H9 (cell line): ENCODE measurements around the gene TET2. TPM values are rescaled to one million over a fixed set of nuclear protein-coding genes. Genes with fewer than 3 reads are reported as not detected.

Experiments
- DNase-seq: peaks from one replicate; pipeline ENCODE4 v3.0.0-alpha.2; 2017
- H2AFZ ChIP-seq: one replicate; pipeline ENCODE4 v1.6.1; 2013; ENCODE audit warnings: mild to moderate bottlenecking, low read length, control low read depth, moderate library complexity
- H2AK5ac ChIP-seq: 2 replicates; pipeline ENCODE4 v1.6.1; 2013; ENCODE audit warnings: low read length, control low read depth, mixed read lengths; ENCODE audit not compliant: insufficient read length
- H2BK120ac ChIP-seq: one replicate; pipeline ENCODE4 v1.6.1; 2013; ENCODE audit warnings: low read depth, mild to moderate bottlenecking, low read length, control low read depth, inconsistent platforms; ENCODE audit not compliant: poor library complexity, severe bottlenecking
- H2BK12ac ChIP-seq: 2 replicates; pipeline ENCODE4 v1.6.1; 2013; ENCODE audit warnings: low read length, control low read depth, mixed read lengths, low read depth; ENCODE audit not compliant: insufficient read length
- H2BK15ac ChIP-seq: 2 replicates; pipeline ENCODE4 v1.6.1; 2013; ENCODE audit warnings: low read depth, low read length, control low read depth
- H2BK20ac ChIP-seq: one replicate; pipeline ENCODE4 v1.6.1; 2013; ENCODE audit warnings: low read depth, mild to moderate bottlenecking, low read length, control low read depth, inconsistent platforms; ENCODE audit not compliant: poor library complexity, severe bottlenecking
- H2BK5ac ChIP-seq: 2 replicates; pipeline ENCODE4 v1.6.1; 2013; ENCODE audit warnings: low read length, control low read depth, mixed read lengths; ENCODE audit not compliant: insufficient read length
- H3K14ac ChIP-seq: 2 replicates; pipeline ENCODE4 v1.6.1; 2013; ENCODE audit warnings: low read length, control low read depth; ENCODE audit not compliant: insufficient read depth
- H3K18ac ChIP-seq: 2 replicates; pipeline ENCODE4 v1.6.1; 2013; ENCODE audit warnings: low read depth, mild to moderate bottlenecking, mixed read lengths, low read length, control low read depth; ENCODE audit not compliant: insufficient read length
- H3K23ac ChIP-seq: 2 replicates; pipeline ENCODE4 v1.6.1; 2013; ENCODE audit warnings: low read length, control low read depth, mixed read lengths, low read depth; ENCODE audit not compliant: insufficient read length
- H3K23me2 ChIP-seq: 2 replicates; pipeline ENCODE4 v1.6.1; 2013; ENCODE audit warnings: low read depth, mild to moderate bottlenecking, mixed read lengths, low read length, control low read depth; ENCODE audit not compliant: insufficient read length, poor library complexity, severe bottlenecking
- H3K27ac ChIP-seq: 2 replicates; pipeline ENCODE4 v1.5.1; 2013; ENCODE audit warnings: low read length, control low read depth, mixed read lengths, low read depth; ENCODE audit not compliant: insufficient read length
- H3K27me3 ChIP-seq: 2 replicates; pipeline ENCODE4 v1.6.1; 2013; ENCODE audit warnings: low read length, control low read depth, inconsistent platforms; ENCODE audit not compliant: insufficient read depth
- H3K4ac ChIP-seq: 2 replicates; pipeline ENCODE4 v1.6.1; 2013; ENCODE audit warnings: low read depth, mild to moderate bottlenecking, control low read depth, inconsistent platforms, low read length, moderate library complexity
- H3K4me1 ChIP-seq: 2 replicates; pipeline ENCODE4 v1.6.1; 2013; ENCODE audit warnings: low read length, control low read depth, inconsistent platforms; ENCODE audit not compliant: insufficient read depth
- H3K4me2 ChIP-seq: 2 replicates; pipeline ENCODE4 v1.6.1; 2013; ENCODE audit warnings: low read length, control low read depth, mixed read lengths; ENCODE audit not compliant: insufficient read length, insufficient read depth
- H3K56ac ChIP-seq: 2 replicates; pipeline ENCODE4 v1.6.1; 2013; ENCODE audit warnings: low read depth, mild to moderate bottlenecking, mixed read lengths, low read length, control low read depth; ENCODE audit not compliant: insufficient read length
- H3K79me1 ChIP-seq: 2 replicates; pipeline ENCODE4 v1.6.1; 2013; ENCODE audit warnings: low read depth, mild to moderate bottlenecking, moderate library complexity, low read length, control low read depth, inconsistent platforms; ENCODE audit not compliant: insufficient read depth, poor library complexity, severe bottlenecking
- H3K79me2 ChIP-seq: 2 replicates; pipeline ENCODE4 v1.6.1; 2013; ENCODE audit warnings: low read length, control low read depth, inconsistent platforms; ENCODE audit not compliant: insufficient read depth
- H3K9ac ChIP-seq: 2 replicates; pipeline ENCODE4 v1.6.1; 2013; ENCODE audit warnings: low read length, control low read depth, mixed read lengths; ENCODE audit not compliant: insufficient read length; ENCODE audit errors: extremely low read depth
- H3K9me3 ChIP-seq: one replicate; pipeline ENCODE4 v1.6.1; 2013; ENCODE audit warnings: low read depth, low read length, inconsistent platforms; ENCODE audit not compliant: control insufficient read depth
- H3T11ph ChIP-seq: one replicate; pipeline ENCODE4 v1.6.1; 2013; ENCODE audit warnings: mild to moderate bottlenecking, low read length, control low read depth, inconsistent platforms
- H4K20me1 ChIP-seq: one replicate; pipeline ENCODE4 v1.6.1; 2013; ENCODE audit not compliant: control insufficient read depth, insufficient read length, insufficient read depth
- H4K5ac ChIP-seq: 2 replicates; pipeline ENCODE4 v1.6.1; 2013; ENCODE audit warnings: low read depth, mild to moderate bottlenecking, mixed read lengths, low read length, control low read depth; ENCODE audit not compliant: insufficient read length
- H4K8ac ChIP-seq: replicated peaks from 2 replicates; pipeline ENCODE4 v1.6.1; 2013; ENCODE audit warnings: low read length, control low read depth, mixed read lengths, low read depth; ENCODE audit not compliant: insufficient read length
- H4K91ac ChIP-seq: 2 replicates; pipeline ENCODE4 v1.6.1; 2013; ENCODE audit warnings: low read depth, mild to moderate bottlenecking, moderate library complexity, mixed read lengths, low read length, control low read depth; ENCODE audit not compliant: insufficient read length
- H3K27ac Mint-ChIP-seq, 3 experiments: 2 replicates in 2 of 3; 3 replicates in 1 of 3; pipeline ENCODE4 v1.8.0; 2020 to 2021; ENCODE audit warnings: mixed read lengths in 3 of 3, mild to moderate bottlenecking in 1 of 3, moderate library complexity in 1 of 3
- H3K27me3 Mint-ChIP-seq: 2 replicates; pipeline ENCODE4 v1.8.0; 2021; ENCODE audit warnings: low read depth, mild to moderate bottlenecking, moderate library complexity, mixed read lengths
- H3K36me3 Mint-ChIP-seq, 3 experiments: 2 replicates in 2 of 3; 3 replicates in 1 of 3; pipeline ENCODE4 v1.8.0; 2020 to 2021; ENCODE audit warnings: low read depth in 3 of 3, mixed read lengths in 3 of 3; ENCODE audit not compliant: insufficient read depth in 1 of 3
- H3K4me1 Mint-ChIP-seq, 2 experiments: 2 replicates each; pipeline ENCODE4 v1.8.0; 2020; ENCODE audit warnings: mixed read lengths in 2 of 2
- H3K4me3 Mint-ChIP-seq, 2 experiments: 2 replicates in 1 of 2; 3 replicates in 1 of 2; pipeline ENCODE4 v1.8.0; 2020 to 2021; ENCODE audit warnings: mild to moderate bottlenecking in 2 of 2, mixed read lengths in 2 of 2, moderate library complexity in 1 of 2
- H3K9me3 Mint-ChIP-seq, 2 experiments: 2 replicates in 1 of 2; 3 replicates in 1 of 2; pipeline ENCODE4 v1.8.0; 2020; ENCODE audit warnings: mild to moderate bottlenecking in 2 of 2, mixed read lengths in 2 of 2, moderate library complexity in 1 of 2
- WGBS: extraction: QIAGEN DNeasy Blood & Tissue Kit; methylation state at CpG from one replicate; pipeline ENCODE4 v1.1.7; 2013; ENCODE audit warnings: missing lambda C conversion rate, low lambda C conversion rate, mixed read lengths; ENCODE audit not compliant: insufficient read length; ENCODE audit errors: extremely low coverage; 5-methylcytosine and 5-hydroxymethylcytosine counted together
- total RNA-seq: library from RNA; stranded (reverse); gene quantifications from 2 replicates; pipeline ENCODE4 v1.2.1, GENCODE V29; 2021
- TF ChIP-seq, protein P1 (sequence below): fragments of 200-600 bp; sonication (generic); conservative IDR thresholded peaks from 3 replicates; pipeline ENCODE4 v1.8.0; 2021; ENCODE audit warnings: antibody characterized with exemption, mild to moderate bottlenecking

TET2 gene
- total RNA-seq, 1 experiment from 2014 or later = 3.1 TPM

DNA sequence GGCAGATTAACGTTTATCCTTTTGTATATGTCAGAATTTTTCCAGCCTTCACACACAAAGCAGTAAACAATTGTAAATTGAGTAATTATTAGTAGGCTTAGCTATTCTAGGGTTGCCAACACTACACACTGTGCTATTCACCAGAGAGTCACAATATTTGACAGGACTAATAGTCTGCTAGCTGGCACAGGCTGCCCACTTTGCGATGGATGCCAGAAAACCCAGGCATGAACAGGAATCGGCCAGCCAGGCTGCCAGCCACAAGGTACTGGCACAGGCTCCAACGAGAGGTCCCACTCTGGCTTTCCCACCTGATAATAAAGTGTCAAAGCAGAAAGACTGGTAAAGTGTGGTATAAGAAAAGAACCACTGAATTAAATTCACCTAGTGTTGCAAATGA lies 94.8 kb downstream of the TET2 start:
- no peak overlapping the region for H4K8ac ChIP-seq
- no peaks in the 10 kb centered on the region for H3K27me3 ChIP-seq
- no peak overlapping the region for H4K91ac ChIP-seq
- H3K27ac ChIP-seq = no peak overlapping the region
- H2BK15ac ChIP-seq = no peak overlapping the region
- H3K9me3 Mint-ChIP-seq = no peaks in the 10 kb centered on the region
- H3K79me1 ChIP-seq = no peaks in the 10 kb centered on the region
- H3K4me1 Mint-ChIP-seq = peaks cover 4 to 6% of the 10 kb centered on the region in 2 experiments; a peak in 3 of 4 replicates
- H3K14ac ChIP-seq = 0 out of 2 replicates have a peak overlapping the region, but pooled peaks have one; percentile 36
- no peaks in the 10 kb centered on the region for H3K36me3 Mint-ChIP-seq
- H3K18ac ChIP-seq = no peak overlapping the region
- no peak overlapping the region for H3T11ph ChIP-seq
- no peak overlapping the region for H3K27ac Mint-ChIP-seq
- H3K9me3 ChIP-seq = no peaks in the 10 kb centered on the region
- H3K56ac ChIP-seq = no peak overlapping the region
- H2AK5ac ChIP-seq = no peak overlapping the region
- H3K27me3 Mint-ChIP-seq = no peaks in the 10 kb centered on the region
- no peak overlapping the region for H3K9ac ChIP-seq
- H3K23ac ChIP-seq = no peak overlapping the region
- H4K20me1 ChIP-seq = no peaks in the 10 kb centered on the region
- H2BK5ac ChIP-seq = no peak overlapping the region
- H3K4me1 ChIP-seq = no peaks in the 10 kb centered on the region
- TF ChIP-seq, protein P1, sequence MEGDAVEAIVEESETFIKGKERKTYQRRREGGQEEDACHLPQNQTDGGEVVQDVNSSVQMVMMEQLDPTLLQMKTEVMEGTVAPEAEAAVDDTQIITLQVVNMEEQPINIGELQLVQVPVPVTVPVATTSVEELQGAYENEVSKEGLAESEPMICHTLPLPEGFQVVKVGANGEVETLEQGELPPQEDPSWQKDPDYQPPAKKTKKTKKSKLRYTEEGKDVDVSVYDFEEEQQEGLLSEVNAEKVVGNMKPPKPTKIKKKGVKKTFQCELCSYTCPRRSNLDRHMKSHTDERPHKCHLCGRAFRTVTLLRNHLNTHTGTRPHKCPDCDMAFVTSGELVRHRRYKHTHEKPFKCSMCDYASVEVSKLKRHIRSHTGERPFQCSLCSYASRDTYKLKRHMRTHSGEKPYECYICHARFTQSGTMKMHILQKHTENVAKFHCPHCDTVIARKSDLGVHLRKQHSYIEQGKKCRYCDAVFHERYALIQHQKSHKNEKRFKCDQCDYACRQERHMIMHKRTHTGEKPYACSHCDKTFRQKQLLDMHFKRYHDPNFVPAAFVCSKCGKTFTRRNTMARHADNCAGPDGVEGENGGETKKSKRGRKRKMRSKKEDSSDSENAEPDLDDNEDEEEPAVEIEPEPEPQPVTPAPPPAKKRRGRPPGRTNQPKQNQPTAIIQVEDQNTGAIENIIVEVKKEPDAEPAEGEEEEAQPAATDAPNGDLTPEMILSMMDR = no peak
- H2BK120ac ChIP-seq = no peak overlapping the region
- H3K4me2 ChIP-seq = no peak overlapping the region
- H2BK20ac ChIP-seq = no peak overlapping the region
- H4K5ac ChIP-seq = no peak overlapping the region
- H3K23me2 ChIP-seq = no peaks in the 10 kb centered on the region
- no peak overlapping the region for H2AFZ ChIP-seq
- no peak overlapping the region for H3K4me3 Mint-ChIP-seq
- no peak for DNase-seq
- no peaks in the 10 kb centered on the region for H3K79me2 ChIP-seq
- H3K4ac ChIP-seq = no peak overlapping the region
- WGBS = no CpG with 5 or more reads among the region's 4 CpGs
- no peak overlapping the region for H2BK12ac ChIP-seq
